ENCODE measurements around the gene KCNH1. TPM values are rescaled to one million over a fixed set of nuclear protein-coding genes. Genes with fewer than 3 reads are reported as not detected.
"Not testable (repeated sequence)": the region's sequence is repeated elsewhere in the genome, so short reads cannot be mapped to it uniquely, and the experiment has no call there.

The KCNH1 gene
- total RNA-seq, 1 donor from 2014 or later = 0.26 TPM

- DNase-seq (ENCODE audit: low spot score) = no peak
Measured at GRCh38 chr1:210689826-210690225, 444.1 kb downstream of the KCNH1 start.

- DNase-seq (ENCODE audit: low spot score) = no peak
Measured at GRCh38 chr1:210688512-210689234, 445.3 kb downstream of the KCNH1 start.

- DNase-seq (ENCODE audit: low spot score) = no peak
Measured at GRCh38 chr1:210687582-210688279, 446.2 kb downstream of the KCNH1 start.

- no peak for DNase-seq (ENCODE audit: low spot score)
Measured at GRCh38 chr1:210686841-210687240, 447.1 kb downstream of the KCNH1 start.

GRCh38 chr1:210685295-210685650, 448.7 kb downstream of the KCNH1 start:
- DNase-seq (ENCODE audit: low spot score) = no peak

GRCh38 chr1:210684466-210685294, 449.3 kb downstream of the KCNH1 start:
- DNase-seq (ENCODE audit: low spot score) = no peak

GRCh38 chr1:210683403-210684047, 450.4 kb downstream of the KCNH1 start:
- DNase-seq (ENCODE audit: low spot score) = no peak

GRCh38 chr1:210681158-210681557, 452.8 kb downstream of the KCNH1 start:
- DNase-seq (ENCODE audit: low spot score) = no peak

- no peak for DNase-seq (ENCODE audit: low spot score)
Measured at GRCh38 chr1:210678306-210678705, 455.6 kb downstream of the KCNH1 start.

- DNase-seq (ENCODE audit: low spot score) = no peak
Measured at GRCh38 chr1:210677533-210677932, 456.4 kb downstream of the KCNH1 start.

- DNase-seq (ENCODE audit: low spot score) = no peak
Measured at GRCh38 chr1:210676539-210676938, 457.4 kb downstream of the KCNH1 start.

GRCh38 chr1:210674151-210674550, 459.8 kb downstream of the KCNH1 start:
- DNase-seq (ENCODE audit: low spot score) = no peak

GRCh38 chr1:210669951-210670350, 464.0 kb downstream of the KCNH1 start:
- DNase-seq (ENCODE audit: low spot score) = no peak

- no peak for DNase-seq (ENCODE audit: low spot score)
Measured at GRCh38 chr1:210663730-210664573, 470.0 kb downstream of the KCNH1 start.

GRCh38 chr1:210662291-210663050, 471.5 kb downstream of the KCNH1 start:
- no peak for DNase-seq (ENCODE audit: low spot score)

- not testable (repeated sequence) for DNase-seq (ENCODE audit: low spot score)
Measured at GRCh38 chr1:210661520-210661919, 472.4 kb downstream of the KCNH1 start.

- no peak for DNase-seq (ENCODE audit: low spot score)
Measured at GRCh38 chr1:210657806-210658205, 476.1 kb downstream of the KCNH1 start.

- DNase-seq (ENCODE audit: low spot score) = no peak
Measured at GRCh38 chr1:210655511-210655910, 478.4 kb downstream of the KCNH1 start.

GRCh38 chr1:210654176-210654981, 479.6 kb downstream of the KCNH1 start:
- no peak for DNase-seq (ENCODE audit: low spot score)
